ENCODE results near the gene IQCK.
"Not testable (repeated sequence)": the region's sequence is repeated elsewhere in the genome, so short reads cannot be mapped to it uniquely, and the experiment has no call there.

Gene IQCK

DNA sequence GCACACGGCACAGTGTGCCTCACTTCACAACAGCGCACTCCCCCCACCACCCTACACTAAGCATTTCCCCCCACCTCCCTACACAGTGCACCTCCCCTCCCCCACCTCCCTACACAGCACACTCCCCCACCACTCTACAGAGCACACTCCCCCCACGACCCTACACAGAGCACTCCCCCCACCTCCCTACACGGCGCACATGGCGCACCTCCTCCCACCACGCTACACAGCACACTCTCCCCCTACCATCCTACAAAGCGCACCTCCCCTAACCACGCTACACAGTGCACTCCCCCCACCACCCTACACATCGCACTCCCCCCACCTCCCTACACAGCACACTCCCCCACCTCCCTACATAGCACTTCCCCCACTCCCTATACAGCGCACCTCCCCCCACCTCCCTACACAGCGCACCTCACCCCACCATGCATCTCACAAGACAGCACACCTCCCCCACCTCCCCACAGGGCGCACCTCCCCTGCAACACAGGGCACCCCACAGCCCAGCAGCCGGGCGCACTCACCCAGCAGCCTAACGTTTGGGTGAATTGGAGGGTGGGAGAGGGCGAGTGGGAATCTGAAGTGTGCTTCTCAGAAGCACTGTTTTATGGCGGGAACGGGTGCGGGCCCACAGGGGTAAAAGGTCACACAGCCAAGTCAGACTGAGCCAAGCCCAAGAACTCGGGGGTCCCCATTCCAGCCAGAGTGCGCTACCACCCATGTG lies 10.3 kb upstream of the IQCK start:
- H3K4me3 Mint-ChIP-seq: no peak overlapping the region
- ATAC-seq: peak; percentile 60
- H3K36me3 Mint-ChIP-seq: peaks cover 66% of the 10 kb centered on the region
- H3K9me3 Mint-ChIP-seq: no peaks in the 10 kb centered on the region
- H3K27ac Mint-ChIP-seq: no peak overlapping the region
- no peaks in the 10 kb centered on the region for H3K27me3 Mint-ChIP-seq
- H3K4me1 Mint-ChIP-seq: peaks cover 7% of the 10 kb centered on the region

DNA sequence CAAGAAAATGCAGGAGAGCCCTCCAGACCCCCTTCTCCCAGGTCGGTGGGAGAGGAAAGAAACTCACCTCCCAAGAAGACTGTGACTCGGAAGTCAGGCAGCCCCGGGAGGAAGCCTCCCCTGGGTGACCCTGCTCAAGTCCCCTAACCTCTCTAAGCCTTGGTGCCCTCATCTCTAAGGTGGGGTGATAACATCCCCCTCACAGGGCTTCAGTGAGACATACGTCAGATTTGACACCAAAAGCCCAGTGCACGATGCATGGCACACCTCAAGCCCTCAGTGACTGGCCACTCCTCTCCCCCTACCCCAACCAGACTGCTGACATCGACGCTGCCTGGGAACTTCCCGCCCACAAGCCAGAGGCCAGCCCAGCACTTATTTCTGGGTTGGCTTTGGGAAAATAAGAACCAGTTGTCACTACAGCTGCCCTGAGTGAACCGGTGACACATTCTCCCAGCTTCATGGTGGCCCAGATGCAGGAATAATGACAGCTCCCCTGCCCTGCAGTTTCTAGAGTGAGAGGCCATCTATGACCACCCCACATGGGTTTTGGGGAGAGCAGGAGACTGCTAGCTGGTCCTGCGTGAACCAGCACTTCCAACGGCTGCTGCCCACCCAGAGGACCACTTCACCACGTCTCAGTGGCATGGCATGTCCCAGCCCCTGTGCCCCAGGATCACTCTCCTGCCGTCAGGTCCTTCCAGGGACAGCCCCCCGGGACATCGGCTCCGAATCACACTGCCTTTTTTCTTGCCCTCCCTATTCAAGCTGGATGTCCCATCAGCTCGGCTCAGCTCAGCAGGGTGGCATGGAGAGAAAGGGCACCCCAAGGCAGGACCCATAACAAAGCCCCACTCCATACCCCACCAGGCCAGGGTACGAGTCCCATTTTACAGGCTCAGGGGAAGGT lies 9.5 kb upstream of the IQCK start:
- Mint-ChIP-seq H3K27ac (no peak overlapping the region), H3K27me3 (no peaks in the 10 kb centered on the region), H3K4me3 (no peak overlapping the region), H3K4me1 (peaks cover 7% of the 10 kb centered on the region), H3K36me3 (peaks cover 58% of the 10 kb centered on the region), H3K9me3 (no peaks in the 10 kb centered on the region)
- ATAC-seq: no peak

DNA sequence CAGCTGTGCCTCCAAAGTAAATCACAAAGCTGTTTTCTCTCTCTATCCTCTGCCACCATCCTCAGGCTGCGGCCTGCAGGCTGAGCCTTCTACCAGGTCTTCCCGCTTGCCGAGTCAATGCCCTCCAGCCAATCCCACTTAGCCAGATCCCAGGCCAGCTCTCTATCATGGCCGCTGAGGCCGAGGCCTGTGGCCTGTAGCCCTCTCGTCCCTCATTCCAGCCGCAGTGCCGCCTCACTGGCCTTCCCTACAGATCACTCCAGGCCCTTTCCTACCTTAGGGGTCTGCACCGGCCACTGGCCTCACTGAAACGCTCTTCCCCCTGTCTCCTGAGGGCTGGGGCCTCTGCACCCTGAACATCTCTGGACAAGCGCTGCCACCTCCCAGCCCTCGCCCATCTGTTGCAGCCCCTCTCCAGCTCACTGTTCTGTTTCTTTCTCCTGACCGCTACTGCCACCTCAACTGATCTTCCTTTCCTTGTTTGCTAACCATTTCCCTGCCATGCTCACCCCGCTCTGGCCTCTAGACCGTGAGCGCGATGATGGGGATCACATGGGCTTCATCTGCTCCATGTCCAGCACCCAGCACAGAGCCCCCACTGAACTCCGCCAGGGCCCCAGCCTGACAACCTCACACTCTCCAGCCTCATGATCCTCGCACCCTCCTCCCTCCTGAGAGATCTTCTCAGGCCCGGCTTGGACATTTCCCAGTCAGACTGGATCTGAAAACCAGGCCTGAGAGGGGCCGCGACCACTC lies 8.5 kb upstream of the IQCK start:
- no peak for ATAC-seq

DNA sequence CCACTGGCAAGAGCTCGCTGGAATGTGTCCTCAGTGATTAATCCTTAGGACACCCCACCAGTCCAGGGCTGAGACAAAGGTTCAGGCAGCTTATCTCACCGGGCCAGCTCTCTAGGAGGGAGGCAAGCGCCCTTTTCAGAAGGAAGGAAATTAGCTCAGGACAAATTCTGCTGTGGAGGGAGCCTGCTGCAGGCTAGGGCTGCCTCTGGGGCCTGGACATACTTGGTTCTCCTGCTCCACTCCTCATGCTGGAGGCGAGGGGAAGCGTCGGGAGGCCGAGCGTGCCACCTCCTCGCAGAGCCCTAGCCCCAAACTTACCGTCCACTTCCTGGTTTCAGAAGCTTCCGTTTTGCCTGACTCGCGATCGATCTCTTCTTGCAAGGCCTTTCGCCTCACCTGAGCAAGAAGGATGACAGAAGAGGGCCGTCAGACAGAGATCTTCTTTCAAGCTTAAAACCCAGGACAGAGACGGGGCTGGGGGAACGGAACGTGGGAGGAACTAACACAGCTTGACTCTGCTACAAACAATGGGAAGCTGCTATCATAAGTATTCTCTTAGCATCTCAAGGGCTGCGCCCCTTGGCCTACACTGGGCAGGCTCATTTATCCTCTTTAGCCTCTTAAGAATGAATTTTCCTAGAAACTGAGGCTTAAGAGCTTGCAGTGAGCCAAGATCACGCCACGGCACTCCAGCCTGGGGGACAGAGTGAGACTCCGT lies 7.7 kb upstream of the IQCK start:
- H3K4me3 Mint-ChIP-seq: no peak overlapping the region
- no peaks in the 10 kb centered on the region for H3K27me3 Mint-ChIP-seq
- peaks cover 20% of the 10 kb centered on the region for H3K4me1 Mint-ChIP-seq
- H3K36me3 Mint-ChIP-seq: peaks cover 53% of the 10 kb centered on the region
- no peak overlapping the region for H3K27ac Mint-ChIP-seq
- H3K9me3 Mint-ChIP-seq: no peaks in the 10 kb centered on the region
- ATAC-seq: no peak

More for the DNA sequence above, 8.5 kb upstream of the IQCK start:
- H3K9me3 Mint-ChIP-seq: no peaks in the 10 kb centered on the region
- H3K4me1 Mint-ChIP-seq: peaks cover 15% of the 10 kb centered on the region
- H3K36me3 Mint-ChIP-seq: peaks cover 57% of the 10 kb centered on the region
- no peak overlapping the region for H3K27ac Mint-ChIP-seq
- H3K27me3 Mint-ChIP-seq: no peaks in the 10 kb centered on the region
- H3K4me3 Mint-ChIP-seq: no peak overlapping the region

DNA sequence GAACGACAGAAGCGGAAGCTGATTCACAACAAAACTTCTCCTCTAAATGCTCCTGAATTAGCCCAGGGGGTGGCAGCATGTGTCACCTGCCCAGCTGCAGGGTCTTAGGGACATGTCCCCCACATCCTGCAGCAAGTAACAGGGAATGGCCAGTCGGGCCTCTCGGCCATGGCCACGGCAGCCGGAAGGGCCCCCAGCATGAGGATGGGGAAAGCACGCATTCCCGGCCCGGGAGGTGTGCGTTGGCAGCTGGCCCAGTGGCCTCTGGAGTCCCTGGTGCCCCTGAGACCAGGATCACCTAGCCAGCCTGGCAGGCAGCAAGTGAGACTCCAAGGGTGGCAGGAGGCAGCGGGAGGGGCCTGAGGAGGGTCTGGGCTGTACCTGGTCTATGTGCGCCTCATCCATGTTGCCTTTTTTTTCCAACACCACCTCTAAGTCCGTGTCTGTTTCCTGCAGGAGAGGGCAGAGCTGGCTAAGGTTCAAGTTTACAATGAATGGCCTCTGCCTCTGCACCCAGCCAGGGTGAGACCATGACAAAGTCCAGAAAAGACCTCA lies 7.0 kb upstream of the IQCK start:
- Mint-ChIP-seq H3K4me1 (peaks cover 27% of the 10 kb centered on the region), H3K36me3 (peaks cover 50% of the 10 kb centered on the region), H3K4me3 (no peak overlapping the region), H3K27me3 (no peaks in the 10 kb centered on the region), H3K27ac (no peak overlapping the region), H3K9me3 (no peaks in the 10 kb centered on the region)
- no peak for ATAC-seq

DNA sequence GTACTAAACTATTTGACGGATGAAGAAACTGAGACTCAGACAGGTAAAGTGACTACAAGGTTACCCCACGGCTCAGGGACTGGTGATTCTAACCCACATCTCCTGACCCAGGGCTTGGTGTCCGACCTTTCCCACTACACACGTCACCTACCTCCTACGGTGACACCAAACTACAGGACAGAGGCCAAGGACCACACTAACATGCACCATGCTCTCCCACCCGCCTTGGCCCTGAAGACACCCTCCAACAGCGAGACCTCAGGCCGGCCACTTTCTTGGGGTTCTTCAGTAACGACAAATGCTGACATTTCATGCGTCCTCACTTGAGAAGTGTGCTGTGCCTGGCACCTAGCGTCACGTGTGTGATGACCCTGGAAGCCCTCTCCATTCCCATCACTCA lies 6.4 kb upstream of the IQCK start:
- Mint-ChIP-seq H3K36me3 (peaks cover 49% of the 10 kb centered on the region), H3K27ac (no peak overlapping the region), H3K4me1 (peaks cover 32% of the 10 kb centered on the region), H3K9me3 (no peaks in the 10 kb centered on the region), H3K4me3 (no peak overlapping the region), H3K27me3 (no peaks in the 10 kb centered on the region)
- ATAC-seq: no peak

DNA sequence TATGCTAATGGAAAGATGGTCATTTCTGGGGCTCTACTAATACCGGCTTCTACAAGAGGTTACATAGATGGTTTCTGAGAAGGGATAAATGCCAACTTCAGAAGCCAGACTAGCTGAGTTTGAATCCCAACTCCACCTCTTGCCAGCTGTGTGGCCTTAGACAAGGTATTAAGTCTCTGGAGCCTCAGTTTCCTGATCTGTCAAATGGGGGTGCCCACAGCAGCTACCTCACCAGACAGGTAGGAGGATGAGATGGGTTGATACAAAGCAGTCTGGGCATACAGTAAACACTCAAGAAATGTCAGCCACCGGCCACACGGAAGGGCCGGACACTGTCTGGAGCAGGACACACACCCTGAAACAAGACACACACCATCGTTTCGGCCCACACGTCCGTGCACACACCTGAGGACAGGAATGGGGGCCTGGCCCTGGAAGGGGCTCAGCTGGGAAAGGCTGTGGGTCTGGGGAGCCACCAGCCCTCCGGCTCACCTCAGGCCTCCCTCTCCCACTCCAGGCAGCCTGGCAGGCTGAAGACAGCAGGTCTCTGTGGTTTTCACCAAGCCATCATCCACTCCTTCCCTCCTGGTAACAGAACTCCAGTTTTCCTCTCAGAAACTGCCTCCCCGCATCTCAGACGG lies 5.5 kb upstream of the IQCK start:
- Mint-ChIP-seq H3K4me3 (no peak overlapping the region), H3K4me1 (peaks cover 41% of the 10 kb centered on the region), H3K9me3 (no peaks in the 10 kb centered on the region), H3K27me3 (no peaks in the 10 kb centered on the region), H3K36me3 (peaks cover 41% of the 10 kb centered on the region), H3K27ac (no peak overlapping the region)
- ATAC-seq: no peak

DNA sequence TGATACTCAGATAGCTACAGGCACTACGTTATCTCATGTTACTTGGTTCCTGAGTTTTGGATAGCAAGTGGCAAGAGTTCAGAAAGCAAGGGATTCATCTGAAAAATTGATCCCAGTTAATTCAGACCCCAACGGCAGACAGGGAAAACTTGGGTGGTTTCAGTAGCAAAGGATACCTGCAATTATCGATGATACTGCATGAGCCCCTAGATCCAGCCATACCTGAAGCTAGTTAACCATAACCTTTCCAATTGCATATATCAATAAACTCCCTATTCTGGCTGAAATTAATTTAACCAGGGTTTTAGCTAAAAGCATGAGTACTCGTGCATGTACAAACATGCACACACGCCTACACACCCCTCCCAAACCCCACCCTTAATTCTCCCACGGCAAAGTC lies 4.4 kb upstream of the IQCK start:
- no peak overlapping the region for H3K4me3 Mint-ChIP-seq
- no peak for ATAC-seq
- no peak overlapping the region for H3K27ac Mint-ChIP-seq
- peaks cover 40% of the 10 kb centered on the region for H3K36me3 Mint-ChIP-seq
- H3K4me1 Mint-ChIP-seq: peaks cover 41% of the 10 kb centered on the region
- H3K9me3 Mint-ChIP-seq: no peaks in the 10 kb centered on the region
- no peaks in the 10 kb centered on the region for H3K27me3 Mint-ChIP-seq

DNA sequence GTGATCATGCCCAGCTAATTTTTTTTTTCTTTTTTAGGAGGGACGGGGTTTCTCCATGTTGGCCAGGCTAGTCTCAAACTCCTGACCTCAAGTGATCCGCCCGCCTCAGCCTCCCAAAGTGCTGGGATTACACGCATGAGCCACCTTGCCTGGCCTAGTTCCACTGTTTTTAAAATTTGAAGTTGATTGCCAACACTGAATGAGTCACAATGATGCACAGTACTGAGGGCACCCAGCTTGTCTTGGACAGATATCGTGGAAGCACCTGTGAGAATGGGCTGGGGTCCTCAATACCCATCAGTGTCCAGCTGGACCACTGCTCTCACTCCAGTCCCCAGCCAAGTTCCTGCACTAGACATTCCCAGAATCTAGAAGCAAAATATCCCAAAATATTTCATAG lies 2.5 kb upstream of the IQCK start:
- no peaks in the 10 kb centered on the region for H3K27me3 Mint-ChIP-seq
- peaks cover 29% of the 10 kb centered on the region for H3K36me3 Mint-ChIP-seq
- ATAC-seq: no peak
- H3K9me3 Mint-ChIP-seq: no peaks in the 10 kb centered on the region
- no peak overlapping the region for H3K4me3 Mint-ChIP-seq
- no peak overlapping the region for H3K27ac Mint-ChIP-seq
- H3K4me1 Mint-ChIP-seq: peaks cover 41% of the 10 kb centered on the region

DNA sequence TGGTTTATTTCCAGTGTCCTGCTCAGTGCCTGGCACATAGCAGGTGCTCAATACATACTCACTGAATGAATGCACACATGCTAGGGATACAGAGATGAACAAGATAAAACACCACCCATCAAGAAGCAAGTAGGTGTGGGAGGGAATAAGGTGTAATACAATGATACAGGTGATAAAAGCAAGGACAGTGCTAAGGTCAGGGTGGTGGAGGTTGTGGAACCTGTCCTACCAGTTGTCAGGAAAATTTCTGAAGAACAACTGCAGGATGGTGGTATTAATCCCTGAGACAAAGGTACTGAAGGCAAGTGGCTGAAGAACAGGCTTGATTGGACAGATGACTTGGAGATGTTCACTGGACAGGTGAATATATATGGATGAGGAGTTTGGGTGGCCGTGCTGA lies 1.9 kb upstream of the IQCK start:
- ATAC-seq: no peak
- Mint-ChIP-seq H3K4me1 (peaks cover 41% of the 10 kb centered on the region), H3K27me3 (no peaks in the 10 kb centered on the region), H3K4me3 (peak overlapping the region; percentile 14), H3K27ac (peak overlapping the region; percentile 3), H3K36me3 (peaks cover 29% of the 10 kb centered on the region), H3K9me3 (no peaks in the 10 kb centered on the region)

DNA sequence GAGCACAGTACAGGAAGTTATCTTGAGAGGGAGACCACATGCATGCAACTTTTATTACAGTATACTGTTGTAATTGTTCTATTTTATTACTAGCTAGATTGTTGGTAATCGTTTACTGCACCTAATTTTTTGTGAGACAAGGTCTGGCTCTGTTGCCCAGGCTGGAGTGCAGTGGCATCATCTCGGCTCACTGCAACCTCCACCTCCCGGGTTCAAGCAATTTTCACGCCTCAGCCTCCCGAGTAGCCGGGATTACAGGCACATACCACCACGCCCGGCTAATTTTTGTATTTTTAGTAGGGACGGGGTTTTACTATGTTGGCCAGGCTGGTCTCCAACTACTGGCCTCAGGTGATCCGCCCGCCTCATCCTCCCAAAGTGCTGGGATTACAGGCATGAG lies 1.3 kb upstream of the IQCK start:
- H3K27me3 Mint-ChIP-seq, ATAC-seq, H3K9me3 Mint-ChIP-seq: not testable (repeated sequence)
- H3K36me3 Mint-ChIP-seq: peaks cover 24% of the 10 kb centered on the region
- H3K4me1 Mint-ChIP-seq: peaks cover 37% of the 10 kb centered on the region
- H3K4me3 Mint-ChIP-seq: peak overlapping the region; percentile 96
- peak overlapping the region; percentile 91 for H3K27ac Mint-ChIP-seq

DNA sequence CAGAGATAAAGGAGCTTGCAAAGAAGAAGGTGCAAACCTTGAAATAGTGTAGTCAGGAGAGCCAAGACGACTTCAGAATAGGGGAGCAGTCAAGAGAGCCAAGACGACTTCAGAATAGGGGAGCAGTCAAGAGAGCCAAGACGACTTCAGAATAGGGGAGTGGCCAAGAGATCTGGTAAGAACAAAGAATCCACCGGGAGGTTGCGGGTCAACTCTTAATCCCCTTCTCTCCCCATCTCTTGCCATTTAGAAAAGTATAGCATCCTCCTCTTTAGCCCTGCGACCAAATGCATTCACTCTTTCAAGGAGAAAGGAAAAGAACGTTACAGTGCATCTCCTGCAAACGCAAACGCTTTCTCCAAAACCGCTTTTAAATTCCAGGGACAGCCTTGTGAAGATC lies 757 bp upstream of the IQCK start:
- Mint-ChIP-seq H3K4me3 (peak overlapping the region; percentile 96), H3K36me3 (peaks cover 21% of the 10 kb centered on the region)

DNA sequence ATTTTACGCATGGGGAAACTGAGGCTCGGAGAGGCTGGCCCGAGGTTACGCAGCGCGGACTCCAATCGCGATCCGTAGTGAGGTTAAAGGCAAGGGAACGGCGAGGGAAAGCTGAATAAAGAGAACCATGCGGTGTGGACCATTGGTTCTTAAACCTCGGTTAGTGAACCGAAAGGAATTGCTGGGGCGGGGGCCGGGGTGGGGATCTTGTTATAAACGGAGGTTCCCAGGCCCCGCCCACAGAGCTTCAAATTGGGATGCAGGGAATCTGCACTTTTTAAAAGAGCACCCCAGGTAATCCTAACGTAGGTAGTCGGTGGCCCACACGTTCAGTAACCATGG lies 524 bp downstream of the IQCK start:
- no peaks in the 10 kb centered on the region for H3K9me3 Mint-ChIP-seq
- H3K4me1 Mint-ChIP-seq: peaks cover 34% of the 10 kb centered on the region
- peak overlapping the region; percentile 91 for H3K27ac Mint-ChIP-seq

More for the DNA sequence above, 757 bp upstream of the IQCK start:
- H3K9me3 Mint-ChIP-seq: no peaks in the 10 kb centered on the region
- H3K27me3 Mint-ChIP-seq: no peaks in the 10 kb centered on the region
- peaks cover 34% of the 10 kb centered on the region for H3K4me1 Mint-ChIP-seq
- peak overlapping the region; percentile 91 for H3K27ac Mint-ChIP-seq
- ATAC-seq: no peak

DNA sequence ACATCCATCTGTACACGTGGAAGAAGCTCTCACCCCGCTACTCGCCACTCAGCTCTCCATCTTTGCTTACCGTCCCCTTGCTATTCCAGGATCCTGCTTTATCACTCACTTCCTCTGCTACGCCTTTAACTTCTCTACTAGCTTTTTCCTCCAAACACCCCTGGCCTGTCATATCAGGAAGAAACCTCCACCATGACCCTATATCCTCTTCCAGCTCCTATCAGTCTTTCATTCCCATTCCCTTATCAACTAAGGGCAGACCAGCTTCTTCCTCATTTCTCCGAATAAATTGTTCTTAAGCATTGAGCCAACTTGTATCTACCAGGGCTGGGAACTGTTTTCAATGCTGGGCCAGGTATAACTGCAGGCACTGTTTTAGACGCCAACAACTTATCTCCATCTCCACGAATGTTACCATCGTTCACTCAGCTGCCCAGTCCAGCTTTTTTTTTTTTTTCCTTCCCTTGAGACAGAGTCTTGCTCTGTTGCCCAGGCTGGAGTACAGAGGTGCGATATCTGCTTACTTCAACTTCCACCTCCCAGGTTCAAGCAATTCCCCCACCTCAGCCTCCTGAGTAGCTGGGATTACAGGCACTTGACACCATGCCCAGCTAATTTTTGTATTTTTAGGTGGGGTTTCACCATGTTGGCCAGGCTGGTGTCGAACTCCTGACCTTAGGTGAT lies 4.3 kb downstream of the IQCK start:
- H3K4me1 Mint-ChIP-seq: peaks cover under 1% of the 10 kb centered on the region
- no peaks in the 10 kb centered on the region for H3K36me3 Mint-ChIP-seq
- no peak overlapping the region for H3K27ac Mint-ChIP-seq
- no peaks in the 10 kb centered on the region for H3K27me3 Mint-ChIP-seq
- no peak for ATAC-seq
- no peak overlapping the region for H3K4me3 Mint-ChIP-seq
- no peaks in the 10 kb centered on the region for H3K9me3 Mint-ChIP-seq

More for the DNA sequence above, 524 bp downstream of the IQCK start:
- H3K4me3 Mint-ChIP-seq: peak overlapping the region; percentile 96
- H3K27me3 Mint-ChIP-seq: no peaks in the 10 kb centered on the region
- ATAC-seq: no peak
- peaks cover 21% of the 10 kb centered on the region for H3K36me3 Mint-ChIP-seq
